Head of caudate nucleus (tissue), 42 donors: ENCODE data around the gene RIC1.
"Not testable (repeated sequence)": the region's sequence is repeated elsewhere in the genome, so short reads cannot be mapped to it uniquely, and the experiment has no call there.

Experiments
- DNase-seq, 42 donors: peaks; one replicate each; pipeline versions ENCODE4 v3.0.0 to v3.0.0-alpha.2; 2020 to 2021; ENCODE audit warnings: mixed read lengths in 7 of 42
- intact Hi-C: fragments of 100-400 bp; cut with DNase I; formaldehyde crosslinking; loops from one replicate; pipeline ENCODE4 v1.15.0; 2022

Gene RIC1

DNA sequence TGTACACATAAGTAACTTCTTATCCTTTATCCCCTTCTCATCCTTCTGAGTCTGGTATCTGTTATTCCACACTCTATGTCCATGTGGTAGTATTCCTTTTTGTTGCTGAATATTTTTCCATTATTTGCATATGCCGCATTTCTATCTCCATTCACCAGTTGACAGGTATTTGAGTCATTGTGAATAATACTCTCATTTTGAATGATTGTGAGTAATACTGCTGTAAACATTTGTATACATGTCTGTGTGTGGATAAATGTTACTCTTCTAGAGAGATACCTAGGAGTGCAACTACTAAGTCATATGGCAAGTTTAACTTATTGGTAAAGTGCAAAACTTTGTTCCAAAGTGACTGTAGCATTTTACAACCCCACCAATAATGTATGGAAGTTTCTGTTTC, 15.6 kb downstream of the RIC1 start:
- intact Hi-C loops = no loop called here

DNA sequence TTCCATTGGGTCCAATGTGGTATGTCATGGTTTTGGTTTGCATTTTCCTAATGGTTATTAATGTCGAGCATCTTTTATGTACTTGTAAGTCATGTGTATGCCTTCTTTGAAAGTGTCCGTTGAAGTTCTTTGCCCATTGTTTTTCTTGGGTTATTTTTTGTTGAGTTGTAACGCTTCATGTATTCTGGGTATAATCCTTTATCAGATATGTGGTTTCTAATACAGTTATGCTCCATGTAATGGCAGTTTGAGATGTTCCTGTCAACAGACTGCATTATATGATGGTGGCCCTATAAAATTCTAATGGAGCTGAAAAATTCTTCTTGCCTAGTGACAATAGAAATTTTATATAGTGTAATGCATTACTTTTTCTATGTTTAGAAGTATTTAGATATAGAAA, 17.2 kb downstream of the RIC1 start:
- intact Hi-C loops = no loop called here
- DNase-seq = no peak

More for the DNA sequence above, 15.6 kb downstream of the RIC1 start:
- DNase-seq = no peak

DNA sequence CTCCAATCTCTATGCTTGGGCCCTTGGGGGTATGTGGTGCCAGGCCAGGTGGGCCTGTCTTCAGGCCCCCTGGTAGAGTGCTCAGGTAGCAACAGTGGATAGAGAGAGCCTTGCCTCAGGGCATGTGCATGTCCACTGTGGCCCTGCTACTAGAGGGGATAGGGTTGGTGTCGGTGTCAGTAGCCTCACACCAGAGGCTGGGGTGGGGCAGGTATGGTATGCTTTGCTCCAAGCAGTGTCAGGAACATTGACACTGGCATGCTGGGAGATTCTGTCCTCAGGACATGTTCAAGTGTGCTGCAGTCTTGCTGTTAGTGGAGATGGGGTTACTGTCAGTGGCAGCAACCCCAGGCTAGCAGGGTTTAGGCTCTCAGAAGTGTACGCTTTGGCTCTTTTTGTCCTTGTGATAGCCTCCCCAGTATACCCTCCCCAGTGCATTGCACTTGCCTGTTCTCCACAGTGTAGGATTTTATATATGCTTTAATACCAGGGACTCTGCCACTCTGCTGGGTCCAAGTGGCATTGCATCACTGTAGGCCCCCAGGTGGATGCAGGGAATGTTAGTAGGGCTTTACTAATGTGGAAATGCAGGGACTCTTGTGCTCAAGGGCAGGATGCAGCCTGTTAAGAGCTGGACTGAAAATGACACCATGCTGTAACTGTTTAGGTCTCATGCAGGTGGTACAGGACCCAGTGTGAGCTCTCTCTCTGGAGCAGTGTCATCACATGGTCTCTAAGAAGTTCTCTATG, 21.6 kb downstream of the RIC1 start:
- intact Hi-C loops = no loop called here
- DNase-seq = no peak

DNA sequence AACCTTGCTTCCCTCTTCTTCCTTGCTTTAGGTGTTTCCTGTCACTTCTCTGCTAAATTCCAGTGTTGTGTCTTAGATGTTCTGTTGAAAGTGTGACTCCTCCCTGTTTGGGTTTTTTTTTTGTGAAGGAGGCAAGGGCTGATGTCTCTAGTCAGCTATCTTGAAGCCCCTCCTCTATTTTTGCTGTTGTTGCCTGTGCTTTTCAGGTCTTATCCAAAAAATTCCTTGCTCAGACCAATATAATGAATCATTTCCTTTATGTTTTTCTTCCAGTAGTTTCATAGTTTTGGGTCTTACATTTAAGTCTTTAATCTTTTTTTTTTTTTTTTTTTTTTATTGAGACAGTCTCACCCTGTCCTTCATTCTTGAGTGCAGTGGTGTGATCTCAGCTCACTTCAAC, 22.3 kb downstream of the RIC1 start:
- intact Hi-C loops = no loop called here
- DNase-seq = no peak

DNA sequence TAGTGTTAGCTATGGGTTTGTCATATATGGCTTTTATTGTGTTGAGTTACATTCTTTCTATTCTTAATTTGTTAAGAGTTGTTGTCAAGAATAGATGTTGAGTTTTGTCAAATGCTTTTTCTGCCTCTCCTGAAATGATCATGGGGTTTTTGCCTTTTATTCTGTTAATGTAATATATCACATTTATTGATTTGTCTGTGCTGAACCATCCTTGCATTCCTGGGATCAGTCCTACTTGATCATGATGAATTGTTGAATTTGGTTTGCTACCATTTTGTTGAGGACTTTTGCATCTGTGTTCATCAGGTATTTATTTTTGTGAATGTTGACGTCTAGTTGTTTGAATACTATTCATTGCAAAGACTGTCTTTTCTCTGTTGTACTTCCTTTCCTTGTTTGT, 23.9 kb downstream of the RIC1 start:
- no peak for DNase-seq
- intact Hi-C loops = no loop called here

DNA sequence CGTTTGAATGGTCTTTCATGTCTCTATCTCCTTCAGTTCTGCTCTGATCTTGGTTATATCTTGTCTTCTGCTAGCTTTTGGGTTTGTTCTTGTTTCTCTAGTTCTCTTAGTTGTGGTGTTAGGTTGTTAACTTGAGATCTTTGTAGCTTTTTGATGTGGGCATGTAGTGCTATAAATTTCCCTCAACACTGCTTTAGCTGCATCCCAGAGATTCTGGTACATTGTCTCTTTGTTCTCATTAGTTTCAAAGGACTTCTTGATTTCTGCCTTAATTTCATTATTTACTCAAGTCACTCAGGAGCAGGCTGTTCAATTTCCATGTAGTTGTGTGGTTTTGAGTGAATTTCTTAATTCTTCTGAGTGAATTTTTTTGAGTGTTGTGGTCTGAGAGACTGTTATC, 33.9 kb downstream of the RIC1 start:
- DNase-seq, intact Hi-C loops: not testable (repeated sequence)

DNA sequence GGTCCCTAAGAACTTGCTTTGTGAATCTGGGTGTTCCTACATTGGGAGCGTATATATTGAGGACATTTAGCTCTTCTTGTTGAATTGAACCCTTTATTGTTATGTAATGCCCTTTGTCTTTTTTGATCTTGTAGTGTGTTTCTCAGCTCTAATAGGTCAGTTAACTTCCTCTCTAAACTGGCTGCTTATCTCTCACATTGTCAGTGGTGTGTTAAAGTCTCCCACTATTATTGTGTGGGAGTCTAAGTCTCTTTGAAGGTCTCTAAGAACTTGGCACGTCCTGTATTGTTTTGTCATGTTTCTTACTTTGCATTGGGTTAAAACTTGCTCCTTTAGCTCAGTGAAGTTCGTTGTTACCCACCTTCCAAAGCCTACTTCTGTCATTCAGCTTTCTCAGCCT, 36.2 kb downstream of the RIC1 start:
- intact Hi-C loops = no loop called here
- no peak for DNase-seq

DNA sequence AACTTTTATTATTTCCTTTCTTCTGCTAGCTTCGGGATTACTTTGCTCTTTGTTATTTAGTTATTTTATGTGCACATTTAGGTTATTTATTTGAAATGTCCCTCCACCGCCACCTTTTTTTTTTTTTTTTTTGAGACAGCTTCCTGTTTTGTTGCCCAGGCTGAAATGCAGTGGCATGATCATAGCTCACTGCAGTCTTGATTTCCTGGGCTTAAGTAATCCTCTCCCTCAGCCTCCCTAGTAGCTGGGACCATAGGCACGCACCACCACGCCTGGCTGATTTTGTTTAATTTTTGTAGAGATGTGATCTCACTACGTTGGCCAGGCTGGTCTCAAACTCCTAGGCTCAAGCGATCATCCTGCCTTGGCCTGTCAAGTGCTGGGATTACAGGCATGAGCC, 38.5 kb downstream of the RIC1 start:
- no peak for DNase-seq
- intact Hi-C loops = no loop called here

DNA sequence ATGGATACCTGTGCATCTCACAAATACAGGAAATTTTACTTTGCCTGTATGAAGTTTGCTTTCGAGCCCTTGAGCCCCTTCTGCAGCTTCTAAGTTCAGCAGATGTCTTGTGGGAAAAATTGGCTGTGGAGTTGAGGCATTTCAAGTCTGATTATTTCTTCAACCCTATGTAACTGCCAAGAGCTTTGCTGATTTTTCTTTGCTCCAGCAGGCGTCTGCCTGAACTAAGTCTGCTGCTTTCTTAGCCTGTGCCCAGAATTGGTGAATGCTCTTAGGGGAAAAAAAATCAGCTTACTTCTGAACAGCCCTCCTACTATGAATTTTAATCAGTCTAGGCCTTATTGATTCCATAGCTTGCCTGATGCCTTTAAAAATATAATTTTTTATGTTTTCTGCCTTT, 41.2 kb downstream of the RIC1 start:
- intact Hi-C loops = no loop called here
- peak in 10 of 42 donors; percentile 11 to 62 (median 22) for DNase-seq

DNA sequence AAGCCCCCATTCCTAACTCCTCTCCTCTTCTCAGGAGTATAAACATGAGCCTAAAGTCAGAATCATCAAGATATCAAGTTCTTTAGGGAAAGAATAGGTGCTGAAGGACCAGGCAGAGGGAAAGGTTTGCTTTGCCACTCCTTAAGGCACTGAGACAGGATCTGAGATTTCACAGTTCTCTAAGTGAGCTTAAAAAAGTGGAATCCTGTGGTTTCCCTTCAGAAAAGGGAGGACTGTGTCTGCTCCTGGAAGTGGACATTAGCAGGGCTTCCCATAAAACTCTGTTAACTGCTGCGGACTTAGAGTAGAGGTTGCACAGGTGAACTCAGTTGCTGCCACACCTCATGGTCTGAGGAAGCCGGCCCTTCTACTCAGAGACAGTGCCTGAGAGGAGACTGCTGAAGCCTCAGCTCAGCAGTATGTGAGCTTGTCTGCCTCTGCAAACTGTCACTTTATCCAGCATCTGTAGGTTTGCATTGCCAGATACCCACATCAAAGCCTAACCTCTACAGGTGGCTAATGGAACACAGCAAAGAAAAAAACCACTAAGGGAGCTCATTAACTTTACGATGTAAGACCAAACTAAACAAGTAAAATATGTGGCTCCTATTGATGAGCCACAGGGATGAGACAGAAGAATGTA, 42.9 kb downstream of the RIC1 start:
- intact Hi-C loops = no loop called here
- DNase-seq = no peak

DNA sequence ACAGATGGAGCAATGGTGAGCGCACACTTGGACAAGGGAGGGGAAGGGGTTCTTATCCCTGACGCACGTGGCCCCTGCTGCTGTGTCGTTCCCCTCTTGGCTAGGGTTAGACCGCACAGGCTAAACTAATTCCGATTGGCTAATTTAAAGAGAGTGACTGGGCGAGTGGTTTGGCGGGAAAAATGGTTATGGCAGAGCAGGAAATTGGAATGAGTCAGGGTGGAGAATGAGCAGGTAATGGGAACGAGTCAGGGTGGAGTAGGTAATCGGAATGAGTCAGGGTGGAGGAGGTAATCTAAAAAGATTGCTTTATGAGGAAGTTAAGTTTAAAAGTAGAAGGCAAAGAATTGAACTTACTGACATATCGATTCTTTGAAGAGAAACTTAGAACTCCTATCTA, 46.1 kb downstream of the RIC1 start:
- peak in 18 of 42 donors; percentile 4 to 65 (median 32) for DNase-seq
- intact Hi-C loops = not testable (repeated sequence)

DNA sequence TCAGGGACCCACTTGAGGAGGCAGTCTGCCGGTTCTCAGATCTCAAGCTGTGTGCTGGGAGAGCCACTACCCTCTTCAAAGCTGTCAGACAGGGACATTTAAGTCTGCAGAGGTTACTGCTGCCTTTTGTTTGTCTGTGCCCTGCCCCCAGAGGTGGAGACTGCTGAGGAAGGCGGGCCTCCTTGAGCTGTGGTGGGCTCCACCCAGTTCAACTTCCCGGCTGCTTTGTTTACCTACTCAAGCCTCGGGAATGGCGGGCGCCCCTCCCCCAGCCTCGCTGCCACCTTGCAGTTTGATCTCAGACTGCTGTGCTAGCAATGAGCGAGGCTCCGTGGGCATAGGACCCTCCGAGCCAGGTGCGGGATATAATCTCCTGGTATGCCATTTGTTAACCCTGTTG, 54.7 kb downstream of the RIC1 start:
- DNase-seq, intact Hi-C loops: not testable (repeated sequence)

DNA sequence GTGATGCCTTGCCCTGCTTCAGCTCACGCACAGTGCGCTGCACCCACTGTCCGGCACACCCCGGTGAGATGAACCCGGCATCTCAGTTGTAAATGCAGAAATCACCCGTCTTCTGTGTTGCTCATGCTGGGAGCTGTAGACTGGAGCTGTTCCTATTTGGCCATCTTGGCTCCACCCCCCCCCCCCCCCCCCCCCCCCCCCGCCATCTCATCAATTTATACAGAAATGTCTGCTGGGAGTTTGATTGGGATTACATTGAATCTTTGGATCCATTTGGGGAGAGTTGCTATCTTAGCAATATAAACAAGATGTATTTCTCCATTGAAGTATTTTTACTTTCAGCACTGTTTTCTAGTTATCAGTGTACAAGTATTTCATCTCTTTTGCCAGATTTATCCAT, 55.2 kb downstream of the RIC1 start:
- DNase-seq = no peak
- intact Hi-C loops = no loop called here

DNA sequence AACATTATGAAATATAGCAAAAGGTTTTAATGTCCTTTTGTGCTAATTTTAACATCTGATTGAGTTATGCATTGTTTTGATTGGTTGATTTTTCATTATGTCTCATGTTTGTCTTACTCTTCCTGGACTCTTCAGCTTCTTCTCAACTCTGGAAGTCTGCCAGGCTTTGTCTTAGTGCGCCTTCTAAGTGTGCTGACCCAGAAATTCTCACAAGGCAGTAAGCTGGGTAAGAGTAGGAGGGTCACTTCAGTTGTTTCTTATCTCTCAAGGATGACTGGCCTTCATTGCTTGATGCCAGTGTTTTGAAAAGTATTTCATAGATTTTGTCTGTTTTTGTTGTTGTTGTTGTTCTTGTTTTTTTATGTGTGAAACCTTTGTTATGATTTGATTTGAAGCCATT, 59.2 kb downstream of the RIC1 start:
- intact Hi-C loops = no loop called here
- no peak for DNase-seq

DNA sequence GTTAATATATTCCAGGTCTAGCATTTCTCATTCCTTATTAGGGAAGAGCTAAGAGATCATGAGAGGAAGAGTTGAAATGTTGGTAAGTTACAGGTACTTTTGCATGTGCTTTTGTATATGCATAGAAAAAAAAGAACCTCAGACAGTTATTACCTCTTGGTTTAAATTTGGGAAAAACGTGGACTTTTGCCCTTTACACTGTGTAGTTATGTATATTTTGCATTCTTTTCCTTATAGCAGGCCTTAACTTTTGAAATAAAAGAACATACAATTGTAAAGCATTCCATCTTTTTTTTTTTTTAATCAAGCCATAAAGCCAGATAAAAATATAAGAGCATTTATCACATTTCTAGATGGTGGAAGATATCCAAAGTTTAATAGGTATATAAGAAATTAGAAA, 61.4 kb downstream of the RIC1 start:
- intact Hi-C loops = no loop called here
- no peak for DNase-seq

DNA sequence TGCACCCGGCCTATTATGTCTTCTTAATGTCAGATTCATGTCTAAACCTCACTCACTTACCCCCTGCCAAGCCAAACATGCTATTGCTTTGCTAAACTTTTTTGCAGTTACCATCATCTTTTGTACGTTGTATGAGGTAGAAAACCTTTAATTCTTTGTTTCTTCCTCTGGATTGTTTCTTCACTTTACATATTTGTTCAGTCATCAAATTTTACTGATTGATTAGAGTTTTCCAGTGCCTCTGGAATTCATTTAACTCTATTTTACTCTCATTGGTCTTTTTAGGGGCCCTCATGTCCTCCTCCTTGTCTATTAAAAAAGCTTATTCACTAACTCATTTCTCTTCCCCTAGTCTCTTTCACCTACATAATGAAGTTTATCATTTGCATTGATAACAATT, 67.0 kb downstream of the RIC1 start:
- no peak for DNase-seq
- intact Hi-C loops = no loop called here

DNA sequence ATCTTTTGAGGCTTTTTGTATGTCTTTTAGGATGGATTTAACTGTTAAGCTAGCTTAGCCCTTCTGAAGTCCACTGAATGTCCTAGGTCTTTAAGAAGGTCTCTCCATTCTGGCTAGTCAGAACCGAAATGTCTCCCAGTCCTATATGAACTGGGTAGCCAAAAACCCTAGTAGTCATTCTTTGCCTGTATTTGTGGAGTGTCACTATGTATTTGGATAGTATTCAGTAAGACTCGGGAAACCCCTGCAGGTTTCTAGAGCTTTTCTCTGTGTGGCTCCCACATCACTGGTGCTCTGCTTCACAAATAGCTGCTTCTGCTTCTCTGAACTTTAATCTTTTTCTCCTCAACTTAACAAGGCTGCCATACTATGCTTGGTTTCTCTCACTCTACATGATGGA, 68.0 kb downstream of the RIC1 start:
- intact Hi-C loops = no loop called here
- no peak for DNase-seq

DNA sequence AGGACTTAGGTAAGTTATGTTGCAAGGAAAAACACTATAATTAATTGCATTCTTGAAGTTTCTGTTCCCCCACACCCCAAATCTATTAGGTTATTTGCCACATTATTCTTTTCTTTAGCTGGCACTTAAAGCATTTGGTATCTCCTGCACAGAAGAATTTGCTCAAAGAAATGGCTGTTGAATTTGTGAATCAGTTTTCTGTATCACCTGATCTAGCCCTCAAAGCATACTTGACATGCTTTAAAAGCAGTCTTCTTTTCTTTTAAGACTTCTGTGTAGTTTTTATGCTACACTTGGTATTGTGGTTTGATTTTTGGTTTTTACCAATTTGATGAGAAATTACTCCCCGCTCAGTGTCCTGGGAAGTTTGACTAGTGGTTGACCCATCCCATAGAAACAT, 69.1 kb downstream of the RIC1 start:
- no peak for DNase-seq
- intact Hi-C loops = no loop called here

DNA sequence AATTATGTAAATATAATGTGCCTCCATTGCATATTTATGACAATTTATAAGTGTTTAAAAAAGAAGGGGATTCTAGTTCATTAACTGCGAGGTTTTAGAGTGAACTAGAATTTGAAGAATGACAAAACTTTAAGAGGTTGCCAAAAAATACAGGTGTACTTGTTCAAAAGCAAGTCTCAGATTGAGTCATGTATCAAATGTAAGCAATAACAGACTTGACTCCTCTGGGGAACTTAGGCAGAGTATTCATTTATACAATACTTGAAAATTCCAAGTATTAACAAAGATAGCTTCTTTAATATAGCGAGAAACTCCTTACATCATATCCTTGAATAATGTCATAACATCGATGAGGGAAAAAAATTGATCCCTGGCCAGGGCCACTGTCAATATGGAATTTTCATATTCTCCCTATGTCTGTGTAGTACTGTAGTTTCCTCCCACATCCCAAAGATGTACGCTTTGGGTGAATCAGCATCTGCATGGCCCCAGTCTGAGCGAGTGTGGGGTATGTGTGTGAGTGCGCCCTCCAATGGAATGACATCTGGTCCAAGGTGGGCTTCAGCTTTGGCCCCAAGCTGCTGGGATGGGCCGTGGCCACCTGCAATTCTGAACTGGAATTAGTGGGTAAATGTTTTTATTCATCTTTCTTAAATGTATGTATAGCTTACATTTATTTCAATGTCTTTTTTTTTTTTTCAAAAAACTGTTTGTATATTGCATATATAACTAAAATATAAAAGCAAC, 70.1 kb downstream of the RIC1 start:
- DNase-seq = no peak
- intact Hi-C loops = no loop called here

DNA sequence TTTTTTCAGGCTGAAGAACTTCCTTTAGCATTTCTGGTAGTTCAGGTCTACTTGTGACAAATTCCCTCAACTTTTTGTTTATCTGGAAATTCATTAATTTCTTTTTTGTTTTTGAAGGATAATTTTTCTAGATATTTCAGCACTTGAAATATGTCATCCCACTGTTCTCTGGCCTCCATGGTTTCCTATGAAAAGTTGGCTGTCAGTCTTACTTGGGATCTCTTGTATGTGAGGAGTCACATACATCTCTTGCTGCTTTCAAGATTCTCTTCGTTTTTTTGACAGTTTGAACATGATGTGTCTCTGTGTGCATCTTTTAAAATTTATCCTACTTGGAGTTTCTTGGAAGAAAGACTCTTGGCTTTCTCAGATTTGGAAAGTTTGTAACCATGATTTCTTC, 79.5 kb downstream of the RIC1 start:
- no peak for DNase-seq
- intact Hi-C loops = no loop called here
